Sciatic nerve (tissue), 2 donors: ENCODE measurements around the gene PCID2. TPM values are rescaled to one million over a fixed set of nuclear protein-coding genes. Genes with fewer than 3 reads are reported as not detected.
"Not testable (repeated sequence)": the region's sequence is repeated elsewhere in the genome, so short reads cannot be mapped to it uniquely, and the experiment has no call there.

Source experiments
- ATAC-seq: fragments of 200-7000 bp; cut with Tn5 transposase; one replicate; pipeline ENCODE4 v1.9.1; 2020; ENCODE audit warnings: mild to moderate bottlenecking, moderate library complexity
- DNase-seq: peaks from one replicate; pipeline ENCODE4 v3.0.0-alpha.2; 2020; ENCODE audit warnings: low spot score
- intact Hi-C: fragments of 100-400 bp; cut with DNase I; formaldehyde crosslinking; loops from one replicate; pipeline ENCODE4 v1.14.2; 2022
- total RNA-seq: library from RNA; stranded (reverse); fragmentation: NEBNext Ultra II Directional; extraction: Animal tissue kit (Norgen Biotek cat#: 25700); gene quantifications from one replicate; pipeline ENCODE4 v1.2.1, GENCODE V29; 2021
- donor health status: DM: no; HTN: no; CAD: no.
- donor health status: DM: no; HTN: no; CAD: no.

PCID2 gene
- total RNA-seq, 1 donor from 2014 or later: 45.1 TPM

GRCh38 chr13:113171250-113172125, 37.0 kb downstream of the PCID2 start:
- DNase-seq (no peak), ATAC-seq (no peak)
- intact Hi-C loops: no loop called here

GRCh38 chr13:113170511-113170910, 38.0 kb downstream of the PCID2 start:
- ATAC-seq (no peak), DNase-seq (no peak)
- intact Hi-C loops: no loop called here

- intact Hi-C loops: no loop called here
- ATAC-seq: no peak
Measured at GRCh38 chr13:113169277-113170272, 38.9 kb downstream of the PCID2 start.

GRCh38 chr13:113168211-113168610, 40.3 kb downstream of the PCID2 start:
- intact Hi-C loops: no loop called here
- no peak for ATAC-seq
- DNase-seq: no peak

More at GRCh38 chr13:113169277-113170272, 38.9 kb downstream of the PCID2 start:
- DNase-seq: no peak

- DNase-seq: no peak
- intact Hi-C loops: no loop called here
- ATAC-seq: no peak
Measured at GRCh38 chr13:113167575-113167974, 40.9 kb downstream of the PCID2 start.

GRCh38 chr13:113167155-113167554, 41.3 kb downstream of the PCID2 start:
- no peak for DNase-seq
- intact Hi-C loops: no loop called here
- no peak for ATAC-seq

- DNase-seq (no peak), ATAC-seq (no peak)
- intact Hi-C loops: no loop called here
Measured at GRCh38 chr13:113166681-113167080, 41.8 kb downstream of the PCID2 start.

GRCh38 chr13:113166266-113166665, 42.2 kb downstream of the PCID2 start:
- no peak for DNase-seq
- intact Hi-C loops: no loop called here
- no peak for ATAC-seq

- ATAC-seq: no peak
- intact Hi-C loops: no loop called here
- DNase-seq: no peak
Measured at GRCh38 chr13:113164492-113164891, 44.0 kb downstream of the PCID2 start.

GRCh38 chr13:113162783-113163685, 45.4 kb downstream of the PCID2 start:
- DNase-seq: no peak
- ATAC-seq: no peak
- intact Hi-C loops: no loop called here

- intact Hi-C loops, ATAC-seq, DNase-seq: not testable (repeated sequence)
Measured at GRCh38 chr13:113161975-113162374, 46.5 kb downstream of the PCID2 start.

GRCh38 chr13:113161433-113161832, 47.0 kb downstream of the PCID2 start:
- ATAC-seq: no peak
- intact Hi-C loops: no loop called here
- no peak for DNase-seq

GRCh38 chr13:113160983-113161382, 47.5 kb downstream of the PCID2 start:
- no peak for DNase-seq
- intact Hi-C loops: no loop called here
- no peak for ATAC-seq

- ATAC-seq (no peak), DNase-seq (no peak)
- intact Hi-C loops: no loop called here
Measured at GRCh38 chr13:113159701-113160100, 48.8 kb downstream of the PCID2 start.

GRCh38 chr13:113158946-113159345, 49.5 kb downstream of the PCID2 start:
- ATAC-seq (no peak), DNase-seq (no peak)
- intact Hi-C loops: no loop called here

- ATAC-seq: no peak
- intact Hi-C loops: no loop called here
- no peak for DNase-seq
Measured at GRCh38 chr13:113157929-113158747, 50.3 kb downstream of the PCID2 start, which contains the start of gene PROZ. TSS of gene PROZ (plus strand) at chr13:113158648. CDS start at chr13:113158661, 13 bp downstream.

GRCh38 chr13:113157206-113157928, 51.1 kb downstream of the PCID2 start:
- DNase-seq (no peak), ATAC-seq (no peak)
- intact Hi-C loops: no loop called here
